K562 (cell line): ENCODE data around the gene PRRT2. TPM values are rescaled to one million over a fixed set of nuclear protein-coding genes. Genes with fewer than 3 reads are reported as not detected.

ENCODE experiments used
- CREBBP ChIP-seq: IDR thresholded peaks from one replicate; pipeline ENCODE4 v1.6.1; 2012; ENCODE audit warnings: low read depth, mild to moderate bottlenecking, control low read depth, inconsistent platforms, low read length
- DIDO1 ChIP-seq: fragments of 450-650 bp; IDR thresholded peaks from 2 replicates; pipeline ENCODE4 v1.6.1; 2016; ENCODE audit warnings: low read depth, missing biosample characterization, missing genetic modification characterization
- DPF2 ChIP-seq: fragments of 450-650 bp; IDR thresholded peaks from 2 replicates; pipeline ENCODE4 v1.6.1; 2016
- ESRRA ChIP-seq: fragments of 450-650 bp; IDR thresholded peaks from 2 replicates; pipeline ENCODE4 v1.6.1; 2014; ENCODE audit warnings: low read depth, mild to moderate bottlenecking, moderate library complexity, borderline replicate concordance
- FOXP1 ChIP-seq: sonication (generic); formaldehyde crosslinking; IDR thresholded peaks from 2 replicates; pipeline ENCODE4 v1.8.0; 2022; ENCODE audit warnings: mild to moderate bottlenecking, missing genetic modification reagents
- HEY1 ChIP-seq: fragments of 250-450 bp; sonication (Bioruptor Pico); IDR thresholded peaks from 2 replicates; pipeline ENCODE4 v1.5.0; 2020; ENCODE audit warnings: mild to moderate bottlenecking, moderate library complexity, borderline replicate concordance
- JUND ChIP-seq, 2 experiments: IDR thresholded peaks; 2 replicates in 1 of 2; 3 replicates in 1 of 2; pipeline ENCODE4 v1.6.1; 2011; ENCODE audit warnings: borderline replicate concordance in 2 of 2, low read depth in 2 of 2, low read length in 2 of 2, improper control_type of control experiment in 1 of 2, missing biosample characterization in 1 of 2, missing genetic modification characterization in 1 of 2, missing genetic modification reagents in 1 of 2
- MAFG ChIP-seq: fragments of 450-650 bp; conservative IDR thresholded peaks from 2 replicates; pipeline ENCODE4 v1.6.1; 2016; ENCODE audit warnings: missing genetic modification characterization, missing compliant biosample characterization
- MTF1 ChIP-seq: fragments of 250-450 bp; sonication (Bioruptor Pico); IDR thresholded peaks from 2 replicates; pipeline ENCODE4 v1.9.0; 2021; ENCODE audit warnings: moderate library complexity, mild to moderate bottlenecking, inconsistent platforms, borderline replicate concordance
- RNF2 ChIP-seq: sonication (generic); IDR thresholded peaks from 2 replicates; pipeline ENCODE4 v1.6.1; 2016
- TEAD1 ChIP-seq, 2 experiments: fragments of 450-650 bp in 1 of 2; sonication (generic) in 1 of 2; formaldehyde crosslinking; IDR thresholded peaks; 2 replicates each; pipeline versions ENCODE4 v1.4.0 to v1.8.0; 2020 to 2022; ENCODE audit warnings: mild to moderate bottlenecking in 2 of 2, missing genetic modification reagents in 1 of 2
- ZKSCAN8 ChIP-seq: fragments of 200-800 bp; sonication (Bioruptor generic); IDR thresholded peaks from 2 replicates; pipeline ENCODE4 v1.6.1; 2016; ENCODE audit warnings: missing genetic modification characterization, missing compliant biosample characterization
- ZNF354B ChIP-seq: fragments of 250-450 bp; sonication (Bioruptor Pico); IDR thresholded peaks from 2 replicates; pipeline ENCODE4 v1.4.0; 2020
- ZNF707 ChIP-seq: fragments of 250-450 bp; sonication (Bioruptor Pico); conservative IDR thresholded peaks from 2 replicates; pipeline ENCODE4 v1.8.0; 2022; ENCODE audit warnings: inconsistent platforms, mild to moderate bottlenecking, moderate library complexity
- polyA plus RNA-seq, 8 experiments: library from polyadenylated mRNA; depleted of rRNA in 4 of 8; stranded (reverse) in 5 of 8; unstranded in 3 of 8; fragments of >200 nt; fragmentation: Nextera tagmentation in 2 of 8; fragmentation: Illumina TruSeq in 1 of 8; extraction: Ambion mirVana in 2 of 8; extraction: Trizol in 1 of 8; gene quantifications; 2 replicates each; pipeline versions ENCODE4 v1.2.1 to v1.2.3, GENCODE V29; 2011 to 2014; ENCODE audit warnings: inconsistent platforms in 1 of 8, missing spikeins in 1 of 8
- total RNA-seq, 7 experiments: library from RNA; depleted of rRNA in 6 of 7; stranded (reverse); fragments of >200 nt in 6 of 7; fragmentation: Illumina TruSeq in 2 of 7; extraction: Trizol in 2 of 7; gene quantifications; 2 replicates each; pipeline versions ENCODE4 v1.2.1 to v1.2.3, GENCODE V29; 2011 to 2021; ENCODE audit warnings: low replicate concordance in 1 of 7
- TF ChIP-seq, protein P1 (sequence below): fragments of 250-450 bp; sonication (Bioruptor Pico); IDR thresholded peaks from 2 replicates; pipeline ENCODE4 v1.4.0; 2020; ENCODE audit warnings: mild to moderate bottlenecking
- TF ChIP-seq, protein P2 (sequence below): fragments of 200-800 bp; sonication (Bioruptor generic); IDR thresholded peaks from 2 replicates; pipeline ENCODE4 v1.6.1; 2017; ENCODE audit warnings: missing genetic modification characterization, missing compliant biosample characterization
- TF ChIP-seq, protein P3 (sequence below): fragments of 450-650 bp; formaldehyde crosslinking; IDR thresholded peaks from 2 replicates; pipeline ENCODE4 v1.4.0; 2022; ENCODE audit warnings: missing genetic modification characterization
- TF ChIP-seq, protein P4 (sequence below): fragments of 450-650 bp; conservative IDR thresholded peaks from 2 replicates; pipeline ENCODE4 v1.6.1; 2016; ENCODE audit warnings: missing genetic modification characterization, low read depth, mild to moderate bottlenecking, control low read depth, missing compliant biosample characterization
- TF ChIP-seq, protein P5 (sequence below): fragments of 450-650 bp; IDR thresholded peaks from 2 replicates; pipeline ENCODE4 v1.6.1; 2016; ENCODE audit warnings: antibody characterized with exemption

The PRRT2 gene
- total and polyA plus RNA-seq, 9 of the 15 experiments (the other 6 are each of a cell fraction or from before 2014, with no cell fraction given), result 0.11 to 1.0 (median 0.42) TPM; not detected in 2

DNA sequence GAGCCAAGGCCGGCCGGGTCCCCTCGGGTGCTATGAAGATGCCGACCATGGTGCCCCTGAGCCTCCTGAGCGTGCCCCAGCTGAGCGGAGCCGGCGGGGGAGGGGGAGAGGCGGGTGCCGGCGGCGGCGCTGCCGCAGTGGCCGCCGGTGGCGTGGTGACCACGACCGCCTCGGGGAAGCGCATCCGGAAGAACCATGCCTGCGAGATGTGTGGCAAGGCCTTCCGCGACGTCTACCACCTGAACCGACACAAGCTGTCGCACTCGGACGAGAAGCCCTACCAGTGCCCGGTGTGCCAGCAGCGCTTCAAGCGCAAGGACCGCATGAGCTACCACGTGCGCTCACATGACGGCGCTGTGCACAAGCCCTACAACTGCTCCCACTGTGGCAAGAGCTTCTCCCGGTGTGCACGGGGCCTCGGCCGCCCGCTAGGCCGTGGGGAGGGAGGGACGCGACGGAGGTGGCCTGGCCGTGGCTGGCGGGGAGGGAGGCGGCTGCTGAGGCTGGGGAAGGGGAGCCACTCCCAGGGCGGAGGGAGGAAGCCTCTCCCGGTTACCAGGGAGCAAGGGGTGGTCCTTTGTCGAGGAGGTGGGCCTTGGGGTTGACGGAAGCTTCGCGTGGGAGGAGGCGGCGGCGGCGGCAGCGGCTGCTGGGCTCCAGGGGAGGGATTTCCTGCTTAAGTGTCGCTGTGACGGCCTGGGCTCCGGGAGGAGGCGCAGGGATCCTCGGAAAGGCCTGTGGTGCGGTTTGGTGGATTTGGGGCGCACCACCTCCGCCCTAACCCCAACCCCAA is 4.4 kb upstream of the PRRT2 start (continued):
- TF ChIP-seq, protein P1, sequence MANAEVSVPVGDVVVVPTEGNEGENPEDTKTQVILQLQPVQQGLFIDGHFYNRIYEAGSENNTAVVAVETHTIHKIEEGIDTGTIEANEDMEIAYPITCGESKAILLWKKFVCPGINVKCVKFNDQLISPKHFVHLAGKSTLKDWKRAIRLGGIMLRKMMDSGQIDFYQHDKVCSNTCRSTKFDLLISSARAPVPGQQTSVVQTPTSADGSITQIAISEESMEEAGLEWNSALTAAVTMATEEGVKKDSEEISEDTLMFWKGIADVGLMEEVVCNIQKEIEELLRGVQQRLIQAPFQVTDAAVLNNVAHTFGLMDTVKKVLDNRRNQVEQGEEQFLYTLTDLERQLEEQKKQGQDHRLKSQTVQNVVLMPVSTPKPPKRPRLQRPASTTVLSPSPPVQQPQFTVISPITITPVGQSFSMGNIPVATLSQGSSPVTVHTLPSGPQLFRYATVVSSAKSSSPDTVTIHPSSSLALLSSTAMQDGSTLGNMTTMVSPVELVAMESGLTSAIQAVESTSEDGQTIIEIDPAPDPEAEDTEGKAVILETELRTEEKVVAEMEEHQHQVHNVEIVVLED (CRISPR knock-in tag), result 0 out of 2 replicates have a peak, but pooled peaks have one; percentile 8
- no peak for TF ChIP-seq HEY1 (CRISPR knock-in tag)
- TF ChIP-seq DPF2, result peak; percentile 29; the same call in 1 of the 2 replicates
- TF ChIP-seq ZNF707 (CRISPR knock-in tag), result no peak
- TF ChIP-seq MTF1 (CRISPR knock-in tag), result no peak
- TF ChIP-seq, protein P2, sequence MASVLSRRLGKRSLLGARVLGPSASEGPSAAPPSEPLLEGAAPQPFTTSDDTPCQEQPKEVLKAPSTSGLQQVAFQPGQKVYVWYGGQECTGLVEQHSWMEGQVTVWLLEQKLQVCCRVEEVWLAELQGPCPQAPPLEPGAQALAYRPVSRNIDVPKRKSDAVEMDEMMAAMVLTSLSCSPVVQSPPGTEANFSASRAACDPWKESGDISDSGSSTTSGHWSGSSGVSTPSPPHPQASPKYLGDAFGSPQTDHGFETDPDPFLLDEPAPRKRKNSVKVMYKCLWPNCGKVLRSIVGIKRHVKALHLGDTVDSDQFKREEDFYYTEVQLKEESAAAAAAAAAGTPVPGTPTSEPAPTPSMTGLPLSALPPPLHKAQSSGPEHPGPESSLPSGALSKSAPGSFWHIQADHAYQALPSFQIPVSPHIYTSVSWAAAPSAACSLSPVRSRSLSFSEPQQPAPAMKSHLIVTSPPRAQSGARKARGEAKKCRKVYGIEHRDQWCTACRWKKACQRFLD, result no peak
- TF ChIP-seq FOXP1 (CRISPR knock-in tag), result peak; percentile 70
- TF ChIP-seq, protein P3, sequence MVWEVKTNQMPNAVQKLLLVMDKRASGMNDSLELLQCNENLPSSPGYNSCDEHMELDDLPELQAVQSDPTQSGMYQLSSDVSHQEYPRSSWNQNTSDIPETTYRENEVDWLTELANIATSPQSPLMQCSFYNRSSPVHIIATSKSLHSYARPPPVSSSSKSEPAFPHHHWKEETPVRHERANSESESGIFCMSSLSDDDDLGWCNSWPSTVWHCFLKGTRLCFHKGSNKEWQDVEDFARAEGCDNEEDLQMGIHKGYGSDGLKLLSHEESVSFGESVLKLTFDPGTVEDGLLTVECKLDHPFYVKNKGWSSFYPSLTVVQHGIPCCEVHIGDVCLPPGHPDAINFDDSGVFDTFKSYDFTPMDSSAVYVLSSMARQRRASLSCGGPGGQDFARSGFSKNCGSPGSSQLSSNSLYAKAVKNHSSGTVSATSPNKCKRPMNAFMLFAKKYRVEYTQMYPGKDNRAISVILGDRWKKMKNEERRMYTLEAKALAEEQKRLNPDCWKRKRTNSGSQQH (CRISPR knock-in tag), result no peak
- TF ChIP-seq JUND (IDR thresholded peaks at IDR 0.05; ENCODE audit: borderline replicate concordance, low read depth, low read length), result 0 out of 2 replicates have a peak, but pooled peaks have one; percentile 1
- peak; percentile 43; the same call in 1 of the 3 replicates for TF ChIP-seq JUND (tag; IDR thresholded peaks at IDR 0.05; ENCODE audit: borderline replicate concordance, low read depth, low read length)
- no peak; the same call in none of the 2 replicates for TF ChIP-seq RNF2
- TF ChIP-seq CREBBP, result no peak
- TF ChIP-seq MAFG (tag), result no peak
- 0 out of 2 replicates have a peak, but pooled peaks have one; percentile 15 for TF ChIP-seq ESRRA
- TF ChIP-seq, protein P4, sequence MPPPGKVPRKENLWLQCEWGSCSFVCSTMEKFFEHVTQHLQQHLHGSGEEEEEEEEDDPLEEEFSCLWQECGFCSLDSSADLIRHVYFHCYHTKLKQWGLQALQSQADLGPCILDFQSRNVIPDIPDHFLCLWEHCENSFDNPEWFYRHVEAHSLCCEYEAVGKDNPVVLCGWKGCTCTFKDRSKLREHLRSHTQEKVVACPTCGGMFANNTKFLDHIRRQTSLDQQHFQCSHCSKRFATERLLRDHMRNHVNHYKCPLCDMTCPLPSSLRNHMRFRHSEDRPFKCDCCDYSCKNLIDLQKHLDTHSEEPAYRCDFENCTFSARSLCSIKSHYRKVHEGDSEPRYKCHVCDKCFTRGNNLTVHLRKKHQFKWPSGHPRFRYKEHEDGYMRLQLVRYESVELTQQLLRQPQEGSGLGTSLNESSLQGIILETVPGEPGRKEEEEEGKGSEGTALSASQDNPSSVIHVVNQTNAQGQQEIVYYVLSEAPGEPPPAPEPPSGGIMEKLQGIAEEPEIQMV (tag), result no peak
- TF ChIP-seq DIDO1 (tag), result no peak
- TF ChIP-seq ZNF354B (CRISPR knock-in tag), result no peak
- TF ChIP-seq ZKSCAN8 (CRISPR knock-in tag), result no peak
- TF ChIP-seq TEAD1 (CRISPR knock-in tag; IDR thresholded peaks at IDR 0.05), result peak; percentile 12 to 34; a peak in 1 of 4 replicates
- TF ChIP-seq, protein P5, sequence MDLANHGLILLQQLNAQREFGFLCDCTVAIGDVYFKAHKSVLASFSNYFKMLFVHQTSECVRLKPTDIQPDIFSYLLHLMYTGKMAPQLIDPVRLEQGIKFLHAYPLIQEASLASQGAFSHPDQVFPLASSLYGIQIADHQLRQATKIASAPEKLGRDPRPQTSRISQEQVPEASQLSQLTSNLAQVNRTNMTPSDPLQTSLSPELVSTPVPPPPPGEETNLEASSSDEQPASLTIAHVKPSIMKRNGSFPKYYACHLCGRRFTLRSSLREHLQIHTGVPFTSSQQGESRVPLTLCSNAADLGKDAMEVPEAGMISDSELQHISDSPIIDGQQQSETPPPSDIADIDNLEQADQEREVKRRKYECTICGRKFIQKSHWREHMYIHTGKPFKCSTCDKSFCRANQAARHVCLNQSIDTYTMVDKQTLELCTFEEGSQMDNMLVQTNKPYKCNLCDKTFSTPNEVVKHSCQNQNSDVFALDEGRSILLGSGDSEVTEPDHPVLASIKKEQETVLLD, result peak; percentile 67
